ENCODE results near the gene CD109.

DNA sequence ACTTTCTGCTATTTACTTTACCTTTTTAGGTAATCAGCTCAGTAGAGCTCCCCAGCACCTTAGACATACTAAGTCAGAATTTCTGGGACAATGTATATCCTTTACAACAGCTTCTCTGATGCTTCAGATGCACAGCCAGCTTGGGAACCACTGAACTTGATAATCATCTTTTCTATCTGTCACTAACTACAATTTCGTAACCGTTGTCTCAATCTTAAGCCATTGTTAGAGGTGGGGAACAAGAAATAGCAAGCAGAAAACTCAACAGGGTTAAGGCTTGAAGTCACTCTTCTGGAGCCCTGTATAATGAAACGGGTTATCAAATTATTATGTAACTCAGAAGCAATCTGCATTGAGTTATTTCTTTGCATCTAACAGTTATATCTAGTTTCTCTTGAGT is 47.1 kb downstream of the CD109 start:
- no peak for TF ChIP-seq TAF1 (IDR thresholded peaks at IDR 0.05; ENCODE audit: borderline replicate concordance, insufficient read depth, low read length)
- TF ChIP-seq, protein P1, sequence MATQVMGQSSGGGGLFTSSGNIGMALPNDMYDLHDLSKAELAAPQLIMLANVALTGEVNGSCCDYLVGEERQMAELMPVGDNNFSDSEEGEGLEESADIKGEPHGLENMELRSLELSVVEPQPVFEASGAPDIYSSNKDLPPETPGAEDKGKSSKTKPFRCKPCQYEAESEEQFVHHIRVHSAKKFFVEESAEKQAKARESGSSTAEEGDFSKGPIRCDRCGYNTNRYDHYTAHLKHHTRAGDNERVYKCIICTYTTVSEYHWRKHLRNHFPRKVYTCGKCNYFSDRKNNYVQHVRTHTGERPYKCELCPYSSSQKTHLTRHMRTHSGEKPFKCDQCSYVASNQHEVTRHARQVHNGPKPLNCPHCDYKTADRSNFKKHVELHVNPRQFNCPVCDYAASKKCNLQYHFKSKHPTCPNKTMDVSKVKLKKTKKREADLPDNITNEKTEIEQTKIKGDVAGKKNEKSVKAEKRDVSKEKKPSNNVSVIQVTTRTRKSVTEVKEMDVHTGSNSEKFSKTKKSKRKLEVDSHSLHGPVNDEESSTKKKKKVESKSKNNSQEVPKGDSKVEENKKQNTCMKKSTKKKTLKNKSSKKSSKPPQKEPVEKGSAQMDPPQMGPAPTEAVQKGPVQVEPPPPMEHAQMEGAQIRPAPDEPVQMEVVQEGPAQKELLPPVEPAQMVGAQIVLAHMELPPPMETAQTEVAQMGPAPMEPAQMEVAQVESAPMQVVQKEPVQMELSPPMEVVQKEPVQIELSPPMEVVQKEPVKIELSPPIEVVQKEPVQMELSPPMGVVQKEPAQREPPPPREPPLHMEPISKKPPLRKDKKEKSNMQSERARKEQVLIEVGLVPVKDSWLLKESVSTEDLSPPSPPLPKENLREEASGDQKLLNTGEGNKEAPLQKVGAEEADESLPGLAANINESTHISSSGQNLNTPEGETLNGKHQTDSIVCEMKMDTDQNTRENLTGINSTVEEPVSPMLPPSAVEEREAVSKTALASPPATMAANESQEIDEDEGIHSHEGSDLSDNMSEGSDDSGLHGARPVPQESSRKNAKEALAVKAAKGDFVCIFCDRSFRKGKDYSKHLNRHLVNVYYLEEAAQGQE (IDR thresholded peaks at IDR 0.05; ENCODE audit: insufficient read depth in 1 of 2, low read depth in 2 of 2, low read length in 2 of 2) = no peak
- TF ChIP-seq POLR2AphosphoS5 (IDR thresholded peaks at IDR 0.05; ENCODE audit: low read depth, low read length) = no peak

All from PFSK-1 (cell line).